BJ (cell line): ENCODE results near the gene ZDHHC18. TPM values are rescaled to one million over a fixed set of nuclear protein-coding genes. Genes with fewer than 3 reads are reported as not detected.
"Not testable (repeated sequence)": the region's sequence is repeated elsewhere in the genome, so short reads cannot be mapped to it uniquely, and the experiment has no call there.

Experiments
- CTCF ChIA-PET: fragments of 350-600 bp; formaldehyde crosslinking; extraction: SDS; loops from one replicate; lab custom pipeline; 2021; ENCODE audit warnings: antibody characterized with exemption, inconsistent platforms; lab: Yijun Ruan, JAX
- POLR2A ChIA-PET: fragments of 300-600 bp; sonication (Branson Sonifier 250); formaldehyde crosslinking; extraction: SDS; loops from one replicate; lab custom pipeline; 2021; ENCODE audit warnings: antibody characterized with exemption; lab: Charles Lee
- DNase-seq: peaks from one replicate; pipeline ENCODE4 v3.0.0-alpha.2; 2011; ENCODE audit warnings: low read depth
- H3K27me3 ChIP-seq: 2 replicates; pipeline ENCODE4 v1.6.0; 2011; ENCODE audit warnings: low read length; ENCODE audit not compliant: control insufficient read depth, insufficient read depth
- H3K36me3 ChIP-seq: 2 replicates; pipeline ENCODE4 v1.5.1; 2011; ENCODE audit warnings: low read length; ENCODE audit not compliant: control insufficient read depth, insufficient read depth
- H3K4me3 ChIP-seq: 2 replicates; pipeline ENCODE4 v1.5.1; 2011; ENCODE audit warnings: low read depth, mild to moderate bottlenecking, control low read depth, low read length
- polyA plus RNA-seq: library from polyadenylated mRNA; depleted of rRNA; stranded (reverse); fragments of >200 nt; gene quantifications from 2 replicates; pipeline ENCODE4 v1.2.3, GENCODE V29; 2011
- TF ChIP-seq, protein P1 (sequence below): IDR thresholded peaks from 2 replicates; pipeline ENCODE4 v1.5.1; 2011; ENCODE audit warnings: low read depth, mild to moderate bottlenecking, control low read depth, inconsistent platforms, low read length, moderate library complexity; ENCODE audit not compliant: insufficient read depth

The ZDHHC18 gene
- polyA plus RNA-seq, 1 experiment = 42.1 TPM

DNA sequence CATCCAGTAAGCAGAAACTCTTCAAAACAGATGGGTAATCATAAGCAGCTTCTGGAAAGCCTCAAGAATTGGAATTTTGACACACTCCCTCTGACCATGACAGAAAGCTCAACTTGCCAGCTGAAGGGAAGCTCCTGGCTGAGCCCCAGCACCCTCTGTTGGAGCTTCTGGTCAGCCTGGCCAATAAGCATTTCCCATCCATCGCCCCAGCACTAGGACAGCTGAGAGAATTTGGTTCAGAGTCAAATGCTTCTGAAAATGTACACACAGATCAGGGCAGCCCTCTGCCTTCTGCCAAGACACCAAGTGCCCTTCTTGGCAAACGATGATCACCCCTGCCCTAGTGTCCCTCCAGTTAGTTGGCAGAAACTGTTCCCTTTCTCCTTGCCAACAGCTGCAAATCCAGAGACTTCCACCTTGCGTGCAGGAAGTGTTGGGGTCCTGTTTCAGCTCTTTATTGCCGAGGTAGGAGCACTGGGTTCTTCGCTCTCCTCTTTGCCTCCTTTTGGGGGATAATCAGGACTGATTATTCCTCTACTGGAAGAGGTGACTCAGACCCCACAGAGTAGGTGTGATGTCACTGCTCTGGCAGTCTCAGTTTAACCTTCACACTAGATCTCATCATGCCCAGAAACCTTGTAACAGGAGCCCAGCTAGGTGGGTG lies 26.9 kb upstream of the ZDHHC18 start:
- H3K36me3 ChIP-seq = peaks cover 5% of the 10 kb centered on the region
- ChIA-PET POLR2A (interaction anchor here (0.9 kb wide), 1 partner anchor 91 kb away, joined by 3 read pairs; the partner anchor contains the start of gene GPN2), CTCF (interaction anchor here (0.7 to 4.6 kb wide), 11 partner anchors 10 to 260 kb away, joined by 3 to 33 read pairs (median 4); partner anchors contain the start of gene PIGV)
- no peak overlapping the region for H3K4me3 ChIP-seq
- TF ChIP-seq, protein P1, sequence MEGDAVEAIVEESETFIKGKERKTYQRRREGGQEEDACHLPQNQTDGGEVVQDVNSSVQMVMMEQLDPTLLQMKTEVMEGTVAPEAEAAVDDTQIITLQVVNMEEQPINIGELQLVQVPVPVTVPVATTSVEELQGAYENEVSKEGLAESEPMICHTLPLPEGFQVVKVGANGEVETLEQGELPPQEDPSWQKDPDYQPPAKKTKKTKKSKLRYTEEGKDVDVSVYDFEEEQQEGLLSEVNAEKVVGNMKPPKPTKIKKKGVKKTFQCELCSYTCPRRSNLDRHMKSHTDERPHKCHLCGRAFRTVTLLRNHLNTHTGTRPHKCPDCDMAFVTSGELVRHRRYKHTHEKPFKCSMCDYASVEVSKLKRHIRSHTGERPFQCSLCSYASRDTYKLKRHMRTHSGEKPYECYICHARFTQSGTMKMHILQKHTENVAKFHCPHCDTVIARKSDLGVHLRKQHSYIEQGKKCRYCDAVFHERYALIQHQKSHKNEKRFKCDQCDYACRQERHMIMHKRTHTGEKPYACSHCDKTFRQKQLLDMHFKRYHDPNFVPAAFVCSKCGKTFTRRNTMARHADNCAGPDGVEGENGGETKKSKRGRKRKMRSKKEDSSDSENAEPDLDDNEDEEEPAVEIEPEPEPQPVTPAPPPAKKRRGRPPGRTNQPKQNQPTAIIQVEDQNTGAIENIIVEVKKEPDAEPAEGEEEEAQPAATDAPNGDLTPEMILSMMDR = 0 out of 2 replicates have a peak, but pooled peaks have one; percentile 7
- DNase-seq = no peak
- H3K27me3 ChIP-seq = no peaks in the 10 kb centered on the region

DNA sequence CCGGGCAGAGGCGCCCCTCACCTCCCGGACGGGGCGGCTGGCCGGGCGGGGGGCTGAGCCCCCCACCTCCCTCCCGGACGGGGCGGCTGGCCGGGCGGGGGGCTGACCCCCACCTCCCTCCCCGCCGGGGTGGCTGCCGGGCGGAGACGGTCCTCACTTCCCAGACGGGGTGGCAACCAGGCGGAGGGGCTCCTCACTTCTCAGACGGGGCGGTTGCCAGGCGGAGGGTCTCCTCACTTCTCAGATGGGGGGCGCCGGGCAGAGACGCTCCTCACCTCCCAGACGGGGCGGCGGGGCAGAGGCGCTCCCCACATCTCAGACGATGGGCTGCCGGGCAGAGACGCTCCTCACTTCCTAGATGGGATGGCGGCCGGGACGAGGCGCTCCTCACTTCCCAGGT lies 22.6 kb upstream of the ZDHHC18 start:
- POLR2A ChIA-PET, CTCF ChIA-PET, H3K4me3 ChIP-seq: not testable (repeated sequence)

DNA sequence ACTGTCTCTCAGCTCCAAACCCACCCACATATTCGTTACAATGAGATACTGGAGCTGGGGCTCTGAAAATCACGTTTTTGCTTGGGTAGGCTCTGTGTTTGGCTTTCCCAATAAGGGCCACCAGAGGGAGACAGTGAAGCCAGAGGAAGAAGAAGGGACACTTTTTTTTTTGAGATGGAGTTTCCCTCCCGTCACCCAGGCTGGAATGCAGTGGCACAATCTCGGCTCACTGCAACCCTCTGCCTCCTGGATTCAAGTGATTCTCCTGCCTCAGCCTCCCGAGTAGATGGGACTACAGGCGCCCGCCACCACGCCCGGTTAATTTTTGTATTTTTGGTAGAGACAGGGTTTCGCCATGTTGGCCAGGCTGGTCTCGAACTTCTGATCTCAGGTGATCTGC lies 16.4 kb upstream of the ZDHHC18 start:
- H3K4me3 ChIP-seq, H3K27me3 ChIP-seq, DNase-seq, H3K36me3 ChIP-seq, POLR2A ChIA-PET: not testable (repeated sequence)
- TF ChIP-seq, protein P1 = peak; percentile 83
- CTCF ChIA-PET = interaction anchor here (0.6 to 4.5 kb wide), 23 partner anchors 10 to 665 kb away, joined by 3 to 54 read pairs (median 4); partner anchors contain the start of genes GPN2 and ZDHHC18

More for the DNA sequence above, 22.6 kb upstream of the ZDHHC18 start:
- not testable (repeated sequence) for H3K27me3 ChIP-seq, H3K36me3 ChIP-seq, DNase-seq

DNA sequence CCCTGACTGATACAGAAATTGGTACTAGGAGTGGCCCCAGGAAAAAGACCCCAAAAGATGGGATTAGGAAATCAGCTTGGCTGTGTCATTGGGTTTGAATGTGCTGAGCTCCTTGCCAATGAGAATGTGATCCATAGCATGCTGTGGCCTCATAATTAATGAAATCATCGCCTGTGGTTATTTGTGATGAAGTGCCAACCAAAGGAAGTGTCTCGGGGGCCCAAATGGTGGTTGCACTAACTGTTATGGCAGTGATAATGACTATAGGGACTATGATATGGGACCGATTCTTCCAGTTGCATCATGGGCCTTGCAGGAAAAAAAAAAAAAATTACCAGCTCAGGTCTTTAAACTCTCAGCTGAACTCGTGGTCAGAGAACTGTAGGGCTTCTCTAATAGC lies 15.4 kb upstream of the ZDHHC18 start:
- ChIA-PET CTCF (interaction anchor here (0.8 to 4.5 kb wide), 12 partner anchors 9 to 209 kb away, joined by 3 to 54 read pairs (median 6); partner anchors contain the start of gene ZDHHC18), POLR2A (interaction anchor here (0.6 kb wide), 1 partner anchor 332 kb away, joined by 5 read pairs; no protein-coding TSS in a partner anchor)
- Histone ChIP-seq H3K27me3 (no peaks in the 10 kb centered on the region), H3K36me3 (no peaks in the 10 kb centered on the region), H3K4me3 (no peak overlapping the region)
- DNase-seq = no peak
- TF ChIP-seq, protein P1 = no peak

DNA sequence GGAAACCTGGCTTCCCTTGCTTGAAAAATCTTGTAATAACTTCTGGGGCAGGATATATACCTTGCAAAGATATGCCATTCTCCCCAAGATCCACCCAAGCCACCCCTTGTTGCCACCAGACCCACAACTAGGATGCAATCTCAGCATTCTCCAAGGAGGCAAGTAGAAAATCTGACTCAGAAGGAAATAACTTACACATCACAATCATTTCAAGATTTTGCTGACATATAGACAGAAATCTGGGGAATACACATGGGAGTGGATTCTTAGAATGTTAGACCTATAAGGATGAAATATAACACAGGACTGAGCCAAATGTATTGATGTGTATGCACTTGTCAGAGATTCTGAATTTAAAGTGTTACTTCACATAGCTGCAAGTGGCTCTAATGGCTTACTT lies 14.8 kb upstream of the ZDHHC18 start:
- no peak for DNase-seq
- no peak overlapping the region for H3K4me3 ChIP-seq
- TF ChIP-seq, protein P1 = no peak
- H3K36me3 ChIP-seq = no peaks in the 10 kb centered on the region
- ChIA-PET POLR2A (interaction anchor here (0.6 kb wide), 1 partner anchor 332 kb away, joined by 5 read pairs; no protein-coding TSS in a partner anchor), CTCF (interaction anchor here (0.6 to 4.5 kb wide), 13 partner anchors 9 to 312 kb away, joined by 3 to 54 read pairs (median 5); partner anchors contain the start of gene ZDHHC18)
- no peaks in the 10 kb centered on the region for H3K27me3 ChIP-seq
